GM03348 (cell line): ENCODE results near the gene EFCAB6.

Experiments used
- DNase-seq: peaks from one replicate; pipeline ENCODE4 v3.0.0; 2012; ENCODE audit warnings: low spot score

Gene EFCAB6

DNA sequence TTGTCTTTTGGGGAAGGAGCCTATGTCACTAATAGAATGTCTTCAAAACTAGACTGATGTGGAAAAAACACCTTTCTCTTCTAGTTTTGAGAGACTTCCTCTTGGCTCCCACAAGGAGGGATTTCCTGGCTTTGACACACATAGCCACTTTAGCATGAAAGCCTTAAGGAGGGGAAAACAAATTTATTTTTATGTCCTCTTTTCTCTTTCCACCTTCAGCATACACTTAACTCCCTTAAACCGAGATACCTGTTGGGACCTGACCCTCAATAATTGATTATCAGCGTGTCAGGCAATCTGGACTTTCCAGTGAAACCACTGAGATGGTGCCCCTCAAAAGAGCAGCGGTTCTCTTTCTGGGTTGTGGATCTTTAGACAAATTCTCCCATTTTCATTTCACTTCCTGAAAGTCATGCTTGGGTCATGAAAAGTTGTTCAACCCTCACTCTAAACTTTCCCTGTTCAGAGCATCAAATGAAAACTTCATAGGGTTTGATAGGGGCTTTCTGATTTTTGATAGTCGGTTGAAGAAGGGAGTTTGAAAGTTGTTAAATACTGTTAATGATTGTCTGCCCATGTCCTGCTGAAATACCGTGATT is 9.1 kb downstream of the EFCAB6 start:
- DNase-seq, result no peak

GRCh38 chr22:43800970-43801369 is 11.1 kb downstream of the EFCAB6 start:
- DNase-seq, result no peak

- DNase-seq, result no peak
These were observed 13.6 kb downstream of the EFCAB6 start for GRCh38 chr22:43798492-43798891.

DNA sequence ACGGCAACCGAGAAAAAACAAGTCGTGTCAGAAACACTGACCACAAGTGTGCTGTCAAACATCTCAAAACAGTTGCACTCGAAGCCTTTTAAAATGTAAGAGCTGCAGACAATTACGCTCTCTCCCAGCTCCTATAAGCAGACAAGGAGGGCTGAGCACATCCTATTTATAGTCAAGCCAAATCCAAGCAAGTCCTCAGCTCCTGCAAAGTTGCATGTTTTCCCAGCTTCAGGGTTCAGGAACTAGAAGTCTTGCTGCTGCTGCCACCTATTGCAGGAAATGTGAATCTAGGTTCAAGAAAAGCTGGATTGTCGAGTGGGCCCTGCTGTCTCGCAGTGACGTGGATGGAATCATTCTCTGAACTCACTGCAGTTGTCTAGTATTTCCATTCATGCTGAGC is 15.5 kb downstream of the EFCAB6 start:
- peak; percentile 56 for DNase-seq

DNA sequence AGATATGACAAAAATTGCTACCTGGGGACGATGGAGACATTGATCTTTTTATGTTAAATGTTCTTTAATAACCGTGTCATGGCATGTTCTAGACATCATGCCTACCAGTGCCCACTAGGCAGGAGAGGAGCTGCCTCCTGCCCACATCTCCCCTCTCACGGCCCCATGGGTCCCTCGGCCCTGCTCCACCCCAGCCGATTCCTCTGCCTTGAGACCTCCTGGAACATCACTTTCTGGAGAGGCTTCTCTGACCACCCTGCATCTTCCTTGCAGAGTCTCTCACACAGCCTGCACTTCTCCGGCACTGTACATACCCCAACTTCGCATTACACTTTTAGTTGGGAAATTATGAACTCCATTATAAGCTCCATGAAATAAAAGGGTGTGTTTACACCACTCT is 16.8 kb downstream of the EFCAB6 start:
- DNase-seq, result no peak

DNA sequence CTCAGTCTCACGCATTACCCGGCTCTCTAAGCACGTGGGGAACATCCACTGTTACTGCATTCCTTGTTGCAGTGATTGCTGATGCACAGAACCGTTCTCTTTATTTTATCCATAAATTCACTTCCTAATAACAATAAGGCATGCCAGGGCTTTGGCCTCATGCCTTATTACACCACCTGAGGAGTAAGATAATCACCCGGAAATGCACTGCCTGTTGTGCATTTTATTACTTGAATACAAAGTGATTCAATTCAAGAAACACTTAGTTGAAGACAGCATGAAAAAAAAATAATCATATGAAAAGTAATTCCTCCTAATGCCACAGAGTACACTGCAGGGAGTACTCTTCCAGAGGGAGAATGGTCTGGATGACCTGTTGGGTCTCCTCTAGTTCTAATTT is 19.2 kb downstream of the EFCAB6 start:
- no peak for DNase-seq

DNA sequence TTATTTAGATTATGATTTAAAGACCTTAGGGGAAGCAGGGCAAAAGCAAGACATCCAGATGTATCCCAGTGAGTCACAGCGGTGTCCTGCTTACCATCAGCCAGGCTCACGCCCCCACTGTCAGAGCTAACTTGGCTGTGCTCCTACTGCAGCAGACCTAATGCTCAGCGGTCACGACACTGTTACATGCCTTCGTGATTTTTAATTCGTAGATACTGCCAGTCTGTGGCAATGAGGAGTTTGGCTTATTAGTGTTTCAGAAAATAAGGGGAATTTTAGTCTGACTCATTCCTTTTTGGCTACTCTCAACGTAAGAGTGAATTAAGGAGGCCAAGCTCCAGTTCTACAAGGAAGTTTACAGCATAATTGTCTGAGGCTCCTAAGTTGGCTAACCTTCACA is 22.7 kb downstream of the EFCAB6 start:
- peak; percentile 90 for DNase-seq

GRCh38 chr22:43783777-43784176 is 28.3 kb downstream of the EFCAB6 start:
- DNase-seq, result no peak

GRCh38 chr22:43782448-43782847 is 29.7 kb downstream of the EFCAB6 start:
- DNase-seq, result peak; percentile 43

DNA sequence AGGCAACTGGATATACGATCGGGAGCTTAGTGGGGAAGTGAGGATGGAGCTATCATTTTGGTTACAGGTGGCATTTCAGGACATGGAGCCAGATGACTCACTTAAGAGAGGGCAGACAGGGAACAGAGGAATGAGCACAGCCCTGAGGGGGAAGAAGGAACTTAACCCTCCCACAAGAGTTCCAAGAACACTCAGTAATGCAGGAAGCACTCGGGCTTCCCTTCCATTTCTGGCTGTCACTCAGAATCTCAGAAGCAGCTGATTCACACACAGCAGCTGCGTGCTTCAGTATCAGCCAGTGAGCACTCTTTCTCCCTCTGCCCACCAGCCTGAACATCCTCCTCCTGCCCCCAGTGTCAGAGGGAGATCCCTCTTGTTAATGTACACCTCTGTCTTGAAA is 34.8 kb downstream of the EFCAB6 start:
- DNase-seq, result peak; percentile 76

- DNase-seq, result no peak
These were observed 35.9 kb downstream of the EFCAB6 start for GRCh38 chr22:43776081-43776670.

GRCh38 chr22:43774318-43774915 is 37.7 kb downstream of the EFCAB6 start:
- DNase-seq, result no peak

DNA sequence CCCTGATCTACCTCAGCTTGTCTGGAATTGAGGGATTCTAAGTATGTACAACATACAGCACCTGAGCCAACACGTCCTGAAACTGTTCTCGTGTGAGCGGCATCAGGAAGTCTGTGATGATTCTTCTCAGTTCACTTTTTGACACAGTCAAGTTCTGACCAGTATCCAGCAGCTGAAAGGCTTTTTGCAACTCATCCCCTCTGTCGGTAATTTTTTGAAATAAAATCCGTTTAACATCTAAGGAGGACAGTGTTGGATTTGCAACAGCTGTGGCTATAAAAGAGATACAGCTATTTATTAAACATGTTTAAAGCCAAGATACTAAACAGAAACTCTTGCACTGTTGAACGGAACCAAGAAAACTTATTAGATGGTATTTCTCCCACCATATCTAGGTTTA is 39.3 kb downstream of the EFCAB6 start:
- no peak for DNase-seq

- no peak for DNase-seq
These were observed 56.7 kb downstream of the EFCAB6 start for GRCh38 chr22:43755452-43755851.

DNA sequence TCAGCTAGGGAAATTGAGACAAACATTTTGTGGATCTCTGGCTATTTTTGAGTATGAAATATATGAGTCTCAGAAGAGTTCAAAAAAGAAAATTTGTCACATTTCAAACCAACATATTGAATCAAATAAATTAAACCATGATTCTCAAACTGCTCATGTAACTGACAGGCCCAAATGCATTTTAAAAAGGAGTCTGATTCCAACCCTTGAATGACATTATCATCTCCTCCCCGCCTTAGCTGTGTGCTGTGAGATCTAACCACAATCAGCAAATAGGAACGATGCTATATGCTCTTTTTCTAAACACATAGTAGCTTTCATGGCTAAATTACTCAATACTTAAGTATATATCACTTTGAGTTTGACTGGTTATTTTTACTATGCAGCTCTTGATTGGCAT is 57.1 kb downstream of the EFCAB6 start:
- DNase-seq, result no peak

- no peak for DNase-seq
These were observed 57.9 kb downstream of the EFCAB6 start for GRCh38 chr22:43754176-43754575.

GRCh38 chr22:43753688-43754087 is 58.4 kb downstream of the EFCAB6 start:
- no peak for DNase-seq

DNA sequence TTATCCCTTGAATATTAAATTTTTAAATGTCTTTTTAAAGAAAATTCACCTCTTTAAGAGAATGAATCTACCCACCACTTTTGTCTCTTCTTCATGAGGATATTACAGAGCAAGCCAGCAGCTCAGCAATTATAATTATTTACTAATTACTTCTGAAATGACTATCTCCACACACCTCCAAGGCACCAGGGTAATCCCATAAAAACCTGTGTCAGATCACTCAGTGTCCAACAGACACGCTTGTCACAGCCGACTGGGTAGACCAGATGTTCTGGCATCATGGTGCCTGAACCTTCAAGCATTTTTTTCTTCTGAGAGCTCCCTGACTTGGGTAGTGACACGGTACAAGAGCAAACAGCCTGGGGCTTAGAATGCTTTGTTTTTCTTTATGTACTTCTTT is 61.4 kb downstream of the EFCAB6 start:
- DNase-seq, result no peak

DNA sequence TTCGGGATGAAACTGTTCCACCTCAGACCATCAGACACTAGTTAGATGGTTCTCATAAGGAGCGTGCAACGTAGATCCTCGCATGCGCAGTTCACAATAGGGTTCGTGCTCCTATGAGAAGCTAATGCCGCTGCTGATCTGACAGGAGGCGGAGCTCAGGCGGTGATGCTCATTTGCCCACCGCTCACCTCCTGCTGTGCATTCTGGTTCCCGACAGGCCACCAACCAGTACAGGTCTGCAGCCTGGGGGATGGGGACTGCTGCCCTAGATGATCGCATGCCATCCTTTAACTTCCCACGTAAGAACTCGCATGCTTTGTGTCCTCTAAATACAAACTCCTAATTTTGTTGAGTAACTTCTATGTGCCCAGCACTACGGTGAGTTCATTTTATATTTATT is 62.6 kb downstream of the EFCAB6 start:
- no peak for DNase-seq

DNA sequence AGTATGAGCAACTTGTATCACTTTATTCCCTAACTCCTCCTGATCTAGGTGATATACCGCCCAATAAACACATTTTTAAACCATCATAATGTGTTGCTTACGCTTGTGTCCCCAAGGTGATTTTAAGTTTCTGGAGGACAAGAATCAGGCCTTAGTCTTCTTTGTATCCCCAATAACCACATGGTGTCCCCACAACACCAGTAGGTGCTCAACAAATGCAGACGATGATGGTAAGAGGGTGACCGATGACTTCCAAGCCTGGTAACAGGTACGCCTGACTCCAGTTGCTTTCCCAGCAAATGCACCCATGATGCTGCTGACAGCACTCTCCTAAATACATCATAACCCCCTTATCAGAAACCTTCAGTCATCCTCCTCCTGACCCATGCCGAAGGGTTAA is 64.2 kb downstream of the EFCAB6 start:
- no peak for DNase-seq

DNA sequence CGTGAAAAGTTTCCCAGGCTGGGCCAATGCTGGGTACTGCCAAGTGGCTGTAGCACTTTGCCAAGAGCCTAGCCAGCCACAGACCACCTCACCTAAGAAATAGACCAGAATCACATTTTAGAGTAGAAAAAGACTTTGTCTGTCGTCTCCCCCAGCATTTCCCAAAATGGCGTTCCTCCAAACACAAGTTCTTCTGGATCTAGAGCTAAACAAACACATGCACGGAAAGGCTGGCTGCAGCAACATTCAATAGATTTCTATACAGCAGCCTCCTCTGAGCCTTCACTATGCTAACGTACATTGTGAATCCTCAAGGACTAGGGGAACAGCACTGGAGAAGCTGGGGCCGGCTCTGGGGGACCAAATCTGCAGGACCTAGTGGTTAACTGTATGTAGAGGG is 65.0 kb downstream of the EFCAB6 start:
- no peak for DNase-seq

- no peak for DNase-seq
These were observed 66.2 kb downstream of the EFCAB6 start for GRCh38 chr22:43745783-43746356.

GRCh38 chr22:43745411-43745770 is 66.7 kb downstream of the EFCAB6 start:
- DNase-seq, result no peak
